Subcutaneous adipose tissue (tissue), 4 donors: ENCODE results near the gene OR2T8. TPM values are rescaled to one million over a fixed set of nuclear protein-coding genes. Genes with fewer than 3 reads are reported as not detected.

ENCODE experiments used
- CTCF ChIP-seq: fragments of 450-650 bp; IDR thresholded peaks from one replicate; pipeline ENCODE4 v1.5.1; 2016; ENCODE audit warnings: low read depth, mild to moderate bottlenecking, control low read depth, antibody characterized with exemption, moderate library complexity
- total RNA-seq, 4 donors: library from RNA; depleted of rRNA; stranded (reverse); fragments of >200 nt; gene quantifications; one replicate each; pipeline ENCODE4 v1.1.0, GENCODE V29; 2016

OR2T8 gene
- total RNA-seq = not detected

GRCh38 chr1:247919952-247920351 is at the start of gene OR2T8:
TSS of gene OR2T8 (plus strand) at chr1:247920252. CDS start at chr1:247921018, 766 bp downstream.
- TF ChIP-seq CTCF = no peak

GRCh38 chr1:247883346-247883745 is 36.7 kb upstream of the OR2T8 start:
- no peak for TF ChIP-seq CTCF

DNA sequence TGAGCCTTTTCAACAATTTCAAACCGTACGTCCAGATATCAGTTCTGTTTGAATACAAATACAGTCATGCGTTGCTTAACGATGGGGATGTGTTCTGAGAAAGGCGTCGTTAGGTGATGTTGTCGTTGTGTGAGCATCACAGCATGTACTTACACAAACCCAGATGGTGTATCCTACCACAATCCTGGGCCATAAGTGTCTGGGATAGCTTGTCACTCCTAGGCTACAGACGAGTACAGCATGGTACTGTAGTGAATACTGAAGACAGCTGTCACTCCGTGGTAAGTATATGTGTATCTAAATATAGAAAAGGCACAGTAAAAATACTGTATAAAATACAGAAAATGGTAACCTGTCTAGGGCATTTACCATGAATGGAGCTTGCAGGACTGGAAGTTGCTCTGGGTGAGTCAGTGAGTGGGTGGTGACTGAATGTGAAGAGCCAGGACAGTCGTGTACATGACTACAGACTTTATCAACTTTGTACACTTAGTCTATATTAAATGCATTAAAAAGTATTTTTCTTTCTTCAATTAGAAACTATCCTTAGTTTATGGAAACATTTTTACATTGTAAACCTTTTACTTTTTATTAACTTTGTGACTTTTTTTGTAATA is 35.1 kb upstream of the OR2T8 start:
- TF ChIP-seq CTCF = no peak

DNA sequence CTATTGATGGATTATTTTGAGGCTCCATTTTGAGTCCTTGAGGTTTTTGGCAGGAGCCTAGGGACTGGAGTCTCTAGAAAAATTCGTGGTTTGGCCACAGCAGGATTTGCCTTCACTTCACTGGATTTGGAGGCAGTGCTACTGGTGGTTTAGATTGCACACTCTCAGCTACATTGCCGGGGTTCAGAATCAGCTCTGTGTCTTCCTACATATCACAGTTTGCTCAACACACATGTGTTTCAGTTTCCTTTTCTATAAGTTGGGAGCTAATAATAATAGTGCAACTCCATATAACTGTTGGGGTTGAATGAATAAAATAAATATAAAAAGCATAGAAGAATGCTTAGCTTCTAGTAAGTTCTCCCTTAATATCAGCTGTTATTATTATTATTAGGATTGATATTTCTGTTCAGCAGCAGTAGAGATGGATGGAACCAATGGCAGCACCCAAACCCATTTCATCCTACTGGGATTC is 24.9 kb upstream of the OR2T8 start, which contains the start of gene OR2W3:
TSS of gene OR2W3 (plus strand) at position 425 of the 475 bp plus-strand sequence. CDS start at position 425, 0 bp downstream.
- no peak for TF ChIP-seq CTCF

DNA sequence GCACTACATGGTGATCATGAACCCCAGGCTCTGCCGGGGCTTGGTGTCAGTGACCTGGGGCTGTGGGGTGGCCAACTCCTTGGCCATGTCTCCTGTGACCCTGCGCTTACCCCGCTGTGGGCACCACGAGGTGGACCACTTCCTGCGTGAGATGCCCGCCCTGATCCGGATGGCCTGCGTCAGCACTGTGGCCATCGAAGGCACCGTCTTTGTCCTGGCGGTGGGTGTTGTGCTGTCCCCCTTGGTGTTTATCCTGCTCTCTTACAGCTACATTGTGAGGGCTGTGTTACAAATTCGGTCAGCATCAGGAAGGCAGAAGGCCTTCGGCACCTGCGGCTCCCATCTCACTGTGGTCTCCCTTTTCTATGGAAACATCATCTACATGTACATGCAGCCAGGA is 24.1 kb upstream of the OR2T8 start:
- TF ChIP-seq CTCF = no peak

GRCh38 chr1:247904122-247904521 is 15.9 kb upstream of the OR2T8 start:
- no peak for TF ChIP-seq CTCF

- TF ChIP-seq CTCF = no peak
Observed at GRCh38 chr1:247905181-247905580, 14.9 kb upstream of the OR2T8 start.
